ENCODE results near the gene RCN1.

RCN1 gene

DNA sequence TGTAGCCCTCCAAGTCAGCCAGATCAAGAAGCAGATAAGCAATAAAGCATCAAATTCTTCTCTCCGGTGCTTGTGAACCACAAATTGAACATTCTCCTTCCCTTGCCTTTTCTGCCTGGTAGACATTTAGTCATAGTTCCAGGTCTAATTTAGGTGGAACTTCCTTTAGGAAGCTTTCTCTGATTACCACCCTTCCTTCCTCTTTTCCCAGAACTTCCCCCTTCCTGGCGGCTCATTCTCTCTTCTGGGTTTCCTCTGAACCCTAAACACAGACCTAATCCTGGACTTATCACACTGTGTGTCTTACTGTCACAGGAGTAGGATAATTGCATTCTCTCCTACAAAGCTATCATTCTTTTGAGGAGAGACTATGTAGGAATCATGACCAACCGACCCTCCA lies 61.9 kb downstream of the RCN1 start:
- DNase-seq (ENCODE audit: low spot score) = no peak

DNA sequence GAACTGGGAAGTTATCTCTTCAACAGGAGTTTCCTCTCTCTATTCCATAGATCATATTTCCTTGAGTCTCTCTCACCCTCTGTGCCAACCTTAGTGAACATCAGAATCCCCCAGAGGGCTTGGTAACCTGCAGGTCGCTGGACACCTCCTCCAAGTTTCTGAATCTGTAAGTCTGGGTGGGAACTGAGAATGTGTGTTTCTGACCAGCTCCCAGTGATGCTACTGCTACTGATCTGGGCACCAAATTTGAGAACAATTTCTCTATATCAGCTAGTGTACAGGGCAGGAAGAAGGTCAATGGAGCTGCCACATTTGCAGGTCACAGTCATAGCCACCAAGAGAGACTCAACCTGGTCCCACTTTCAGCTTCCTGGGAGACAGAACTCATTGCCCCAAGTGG lies 62.9 kb downstream of the RCN1 start:
- DNase-seq (ENCODE audit: low spot score) = no peak

DNA sequence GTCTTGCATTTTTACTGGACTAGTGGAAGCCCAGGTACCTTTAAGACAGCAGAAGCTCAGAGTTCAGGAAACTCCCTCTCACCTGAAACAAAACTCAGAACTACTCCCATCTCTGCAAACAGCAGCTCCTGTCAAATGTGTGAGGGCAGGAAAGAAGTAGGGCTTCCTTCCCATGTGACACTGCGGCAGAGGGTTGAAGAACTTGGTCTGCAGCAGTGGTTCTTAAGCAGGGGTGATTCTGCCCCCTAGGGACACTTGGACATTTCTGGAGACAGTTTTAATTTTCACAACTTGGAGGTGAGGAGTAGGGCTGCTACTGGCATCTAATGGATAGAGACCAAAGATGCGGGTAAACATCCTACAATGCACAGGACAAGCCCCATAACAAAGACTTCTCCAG lies 63.4 kb downstream of the RCN1 start:
- DNase-seq (ENCODE audit: low spot score) = no peak

Small RNAs within 50 kb of the gene (small RNA-seq; reads per million reads assigned to genes)
- 0.10 to 0.84 reads per million in 2 experiments for gene RF00012

All from SK-N-DZ (cell line).